SK-MEL-5 (cell line): Measurements from ENCODE around the gene NRG2. TPM values are rescaled to one million over a fixed set of nuclear protein-coding genes. Genes with fewer than 3 reads are reported as not detected.
A peak's percentile ranks its signal among the peaks of the same experiment; 100 is the strongest.

Source experiments
- DNase-seq: peaks from one replicate; pipeline ENCODE4 v3.0.0-alpha.2; 2016; ENCODE audit warnings: low read depth, low spot score
- in situ Hi-C: cut with HindIII; loops from 2 replicates; pipeline ENCODE4 v1.10.0; 2016; ENCODE audit warnings: low sequenced_read_pairs, high pct_unique_total_duplicates, low pct_unique_long_range_greater_than_20kb
- total RNA-seq: library from RNA; depleted of rRNA; stranded (reverse); fragments of >200 nt; shearing (Covaris generic); gene quantifications from 2 replicates; pipeline ENCODE4 v1.2.3, GENCODE V29; 2014

Gene NRG2
- total RNA-seq, 1 experiment from 2014 or later = 7.8 TPM

DNA sequence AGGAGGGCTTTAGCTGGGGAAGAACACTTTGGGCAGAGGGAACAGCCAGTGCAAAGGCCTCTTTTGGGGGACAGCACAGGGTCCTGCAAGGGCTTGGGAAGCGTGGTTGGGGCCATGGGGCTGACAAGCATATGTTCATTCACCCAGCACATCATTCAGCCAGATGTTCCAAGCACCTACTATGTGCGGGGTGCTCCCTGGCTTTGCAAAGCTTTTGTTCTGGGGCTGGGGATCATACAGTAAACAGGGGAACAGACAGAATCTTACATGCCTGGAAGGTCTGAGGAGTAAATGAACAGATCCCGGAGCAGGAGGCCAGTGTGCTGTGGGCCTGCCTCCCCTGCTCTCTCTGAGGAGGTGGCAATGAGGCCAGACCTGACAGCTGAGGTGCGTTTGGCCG, 230.8 kb downstream of the NRG2 start:
- in situ Hi-C loops = no loop called here
- DNase-seq = no peak

DNA sequence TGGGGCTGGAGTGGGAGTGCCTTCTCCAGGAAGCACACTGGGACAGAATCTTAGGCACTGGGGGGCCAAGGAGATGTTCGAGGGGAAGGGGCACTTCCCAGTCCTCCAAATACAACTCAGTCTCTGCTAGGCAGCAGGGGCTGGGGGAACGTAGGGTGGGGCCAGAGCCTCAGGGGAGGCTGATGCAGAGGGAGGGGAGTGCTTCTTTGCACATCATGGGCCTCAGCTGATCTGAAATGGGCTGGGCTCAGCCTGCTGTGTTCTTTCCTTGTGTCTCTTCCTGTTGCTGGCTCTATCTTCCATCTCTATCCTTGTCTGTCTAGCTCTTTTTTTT, 231.9 kb downstream of the NRG2 start:
- DNase-seq = no peak
- in situ Hi-C loops = no loop called here

DNA sequence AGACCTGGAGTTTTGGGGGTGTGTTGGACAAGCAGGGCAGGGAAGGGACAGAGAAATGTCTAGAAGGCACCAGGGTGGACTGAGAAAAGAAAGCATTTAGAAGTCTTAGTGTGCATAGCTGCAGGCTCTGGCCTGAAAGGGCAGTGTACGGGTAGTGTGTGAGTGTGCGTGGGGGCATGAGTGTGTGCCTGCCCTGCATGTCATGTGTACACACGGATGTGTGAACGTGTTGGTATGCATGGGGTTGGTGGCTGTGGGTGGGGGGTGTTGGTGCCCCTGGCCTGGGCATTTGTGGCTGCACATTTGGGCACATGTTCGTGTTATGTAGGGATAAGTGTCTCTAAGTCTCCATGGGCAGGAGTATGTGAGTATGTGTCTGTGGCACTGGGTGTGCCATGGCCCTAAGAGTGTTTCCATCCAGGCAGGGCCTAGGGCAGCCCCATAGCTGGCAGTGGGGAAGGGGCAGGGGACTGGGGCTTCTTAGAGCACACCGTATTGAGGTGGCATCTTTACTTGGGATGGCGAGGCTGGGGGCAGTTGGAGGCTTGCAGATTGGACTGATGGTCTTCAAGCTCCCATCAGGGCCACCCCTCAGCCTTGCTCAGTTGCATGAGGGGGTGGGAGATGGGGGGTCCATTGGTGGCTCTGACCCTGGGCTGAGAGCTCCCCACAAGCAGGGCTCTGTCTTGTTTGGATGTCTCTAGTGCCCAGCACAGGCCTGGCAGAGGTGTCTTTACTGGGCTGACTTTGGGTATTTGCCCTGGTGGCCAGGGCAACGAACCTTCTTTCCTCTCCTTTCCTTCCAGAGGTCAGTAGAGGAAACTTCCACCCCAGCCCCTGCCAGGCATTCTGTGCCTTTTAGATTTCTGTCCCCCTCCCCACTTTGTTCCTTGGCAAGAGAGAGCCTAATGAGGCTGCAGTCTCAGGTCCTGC, 232.5 kb downstream of the NRG2 start:
- in situ Hi-C loops = no loop called here
- no peak for DNase-seq

DNA sequence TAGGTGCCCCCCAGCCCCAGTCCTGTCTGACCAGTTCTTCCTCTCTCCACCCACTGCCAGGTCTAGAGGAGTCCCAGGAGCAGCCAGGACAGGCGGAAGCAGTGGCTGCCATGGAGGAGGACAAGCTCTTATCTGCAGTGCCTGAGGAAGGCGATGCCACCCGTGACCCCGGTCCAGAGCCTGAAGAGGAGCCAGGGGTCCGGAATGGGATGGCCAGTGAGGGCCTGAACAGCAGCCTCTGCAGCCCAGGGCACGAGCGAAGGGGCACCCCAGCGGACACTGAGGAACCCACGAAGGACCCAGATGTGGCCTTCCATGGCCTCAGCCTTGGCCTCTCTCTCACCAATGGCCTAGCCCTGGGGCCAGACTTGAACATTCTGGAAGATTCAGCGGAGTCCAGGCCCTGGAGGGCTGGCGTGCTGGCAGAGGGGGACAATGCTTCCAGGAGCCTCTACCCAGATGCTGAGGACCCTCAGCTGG, 233.7 kb downstream of the NRG2 start:
- in situ Hi-C loops = no loop called here
- no peak for DNase-seq

DNA sequence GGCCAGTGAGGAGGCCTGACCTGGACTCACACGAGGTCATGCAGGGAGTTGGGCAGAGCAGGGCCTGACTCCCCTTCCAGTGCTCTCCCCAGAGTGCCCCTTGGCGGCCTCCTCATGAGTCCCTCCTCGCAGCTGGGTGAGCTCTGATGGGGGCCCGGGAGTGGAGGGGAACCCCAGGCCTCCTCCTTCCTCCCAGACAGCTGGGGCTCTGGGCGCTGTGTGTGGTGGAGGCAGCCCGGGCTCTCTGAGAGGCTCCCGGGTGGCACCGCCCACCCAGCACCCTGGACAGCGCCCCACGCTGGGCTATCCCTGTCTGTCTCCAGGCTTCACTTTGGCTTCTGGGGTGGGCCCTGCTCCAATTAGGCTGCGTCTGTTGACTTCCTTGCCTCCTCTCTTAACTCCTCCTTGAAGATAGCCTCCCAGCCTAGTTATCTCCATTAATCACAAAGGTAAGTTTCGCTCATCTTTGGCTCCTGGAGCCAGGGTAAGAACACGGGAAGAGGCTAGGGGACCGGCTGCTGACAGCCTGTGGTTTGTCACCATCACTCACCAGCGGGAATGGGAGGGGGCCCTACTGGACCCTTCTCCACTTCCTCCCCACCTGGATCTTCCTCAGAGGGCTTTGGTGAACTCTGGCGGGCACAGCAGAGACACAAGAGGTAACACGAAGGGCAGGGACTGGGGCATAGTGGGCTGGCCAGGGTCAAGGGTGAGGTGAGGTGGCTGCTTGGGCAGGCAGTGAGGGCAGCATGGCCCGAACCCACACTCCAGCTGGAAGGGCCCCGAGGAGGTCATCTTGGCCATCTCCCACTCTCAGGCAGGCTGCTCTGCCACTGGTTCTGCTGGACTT, 234.4 kb downstream of the NRG2 start:
- DNase-seq = peak; percentile 8
- in situ Hi-C loops = no loop called here

DNA sequence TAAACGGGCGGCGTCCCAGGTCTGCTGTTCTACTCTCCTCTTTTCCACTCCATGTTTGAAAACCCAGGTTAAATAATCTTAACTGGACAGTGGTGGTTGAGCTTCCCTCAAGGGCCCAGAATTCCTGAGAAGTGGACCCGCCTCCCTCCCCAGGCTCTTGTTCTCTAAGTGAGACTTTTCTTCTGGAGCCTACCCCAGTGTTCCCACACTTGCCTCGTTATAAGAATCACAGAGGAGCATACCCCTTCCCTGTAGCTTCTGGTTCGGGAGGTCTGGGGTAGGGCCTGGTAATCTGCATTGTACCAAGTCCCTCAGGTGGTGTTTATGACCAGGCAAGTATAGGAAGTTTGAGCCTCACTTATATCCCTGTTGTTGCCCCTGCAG, 235.5 kb downstream of the NRG2 start:
- DNase-seq = no peak
- in situ Hi-C loops = no loop called here

DNA sequence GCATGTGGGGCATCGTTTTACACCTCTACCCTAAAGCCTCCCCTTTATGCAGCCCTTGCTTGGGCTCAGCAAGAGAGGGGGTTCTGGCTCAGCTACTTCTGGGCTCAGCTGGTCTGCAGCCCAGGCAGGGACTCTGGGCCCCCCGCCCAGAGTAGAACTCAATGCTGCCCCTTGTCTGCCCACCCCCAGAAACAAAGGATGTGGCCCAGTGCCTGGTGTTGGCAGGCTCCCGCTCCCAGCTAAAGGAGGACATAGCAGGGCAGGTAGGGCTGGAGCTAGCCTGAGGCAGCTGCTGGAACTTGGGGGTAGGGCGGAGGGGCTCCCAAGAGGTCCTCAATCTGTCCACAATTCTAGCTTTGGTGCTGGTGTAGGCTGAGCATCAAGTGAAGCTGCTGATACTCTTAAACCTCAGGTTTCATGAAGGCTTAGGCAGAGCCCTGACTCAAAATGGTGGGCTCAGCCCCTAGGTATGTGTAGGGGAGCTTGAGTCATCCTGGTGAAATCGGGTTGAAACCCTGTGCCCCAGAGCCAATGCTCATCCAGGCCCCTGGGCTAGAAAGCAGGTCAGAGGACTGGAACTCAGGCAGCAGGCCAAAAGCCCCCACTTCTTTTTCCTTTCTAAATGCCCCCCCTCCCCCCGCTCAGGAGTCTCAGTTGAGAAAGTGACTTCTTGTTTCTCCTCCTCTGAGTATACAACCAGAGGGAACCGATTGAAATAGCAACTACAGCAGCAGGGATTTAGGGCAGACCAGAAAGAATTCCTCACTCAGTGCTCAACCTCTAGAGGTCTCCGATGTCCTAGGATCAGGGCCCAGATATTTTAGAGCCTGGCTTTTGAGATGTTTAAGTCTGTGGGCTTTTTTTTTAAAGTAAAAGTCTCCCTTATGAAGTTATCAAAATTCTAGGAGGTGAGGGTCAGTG, 236.1 kb downstream of the NRG2 start:
- in situ Hi-C loops = no loop called here
- peak; percentile 31 for DNase-seq

DNA sequence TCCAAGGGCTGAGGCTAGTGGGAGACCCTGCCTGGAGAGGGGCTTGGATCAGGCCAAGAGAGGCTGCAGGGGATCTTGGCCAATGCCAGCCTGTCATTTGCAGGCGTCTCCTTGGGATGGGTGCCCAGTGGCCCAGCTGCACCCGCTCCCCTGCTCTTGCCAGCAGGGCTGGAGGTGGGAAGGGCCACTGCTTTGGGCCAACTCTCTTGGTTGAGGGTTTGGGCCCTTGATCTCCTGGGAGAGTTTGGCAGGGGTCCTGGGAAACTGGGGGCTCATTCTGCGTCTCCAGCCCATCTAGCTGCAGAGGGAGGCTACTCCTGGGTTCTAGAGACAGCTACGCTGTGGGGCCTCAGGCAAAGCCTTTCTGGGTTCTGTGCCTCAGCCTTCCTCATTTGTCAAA, 237.0 kb downstream of the NRG2 start:
- in situ Hi-C loops = no loop called here
- no peak for DNase-seq

DNA sequence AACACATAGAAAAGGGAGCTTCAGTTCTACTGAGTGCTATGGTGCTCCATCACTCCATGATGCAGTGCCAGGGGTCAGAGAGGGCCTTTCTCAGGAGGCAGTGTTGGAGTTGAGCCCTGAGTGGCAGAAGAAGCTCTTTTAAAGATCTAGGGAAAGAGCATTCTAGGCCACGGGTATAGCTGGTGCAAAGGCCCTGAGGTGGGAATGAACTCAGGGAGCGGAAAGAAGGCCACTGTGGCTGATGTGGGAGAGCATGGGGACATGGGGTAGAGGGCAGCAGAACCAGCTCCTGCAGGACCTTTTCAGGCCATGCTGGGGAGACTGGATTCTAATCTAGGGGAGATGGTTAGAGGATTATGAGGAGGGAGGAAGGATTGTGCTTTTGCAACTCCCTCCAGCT, 237.6 kb downstream of the NRG2 start:
- DNase-seq = no peak
- in situ Hi-C loops = no loop called here

DNA sequence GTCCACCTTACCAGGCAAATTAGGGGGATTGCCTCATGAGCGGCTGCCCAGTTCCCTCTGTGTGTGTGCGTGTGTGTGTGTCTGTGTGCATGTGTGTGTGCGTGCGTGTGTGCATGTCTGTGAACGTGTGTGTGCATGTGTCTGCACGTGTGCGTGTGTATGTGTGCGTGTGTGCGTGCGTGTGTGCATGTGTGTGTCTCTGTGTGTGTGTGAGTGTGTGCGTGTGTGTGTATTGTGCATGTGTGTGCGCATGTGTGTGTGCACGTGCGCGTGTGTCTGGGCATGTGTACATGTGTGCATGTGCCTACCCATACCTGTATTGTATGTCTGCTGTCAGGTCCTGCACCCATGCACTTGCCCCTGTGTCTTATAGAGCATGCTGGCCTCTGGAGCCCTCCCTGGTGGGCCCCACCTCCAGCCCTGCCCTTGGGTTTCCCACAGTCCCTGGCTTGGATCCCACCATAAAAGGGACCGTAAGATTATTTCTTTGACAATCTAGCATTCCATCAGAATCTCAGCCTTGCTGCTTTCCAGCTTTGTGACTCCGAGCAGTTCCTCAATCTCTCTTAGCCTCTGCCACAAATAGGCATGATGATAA, 238.2 kb downstream of the NRG2 start:
- in situ Hi-C loops = no loop called here
- DNase-seq = no peak

DNA sequence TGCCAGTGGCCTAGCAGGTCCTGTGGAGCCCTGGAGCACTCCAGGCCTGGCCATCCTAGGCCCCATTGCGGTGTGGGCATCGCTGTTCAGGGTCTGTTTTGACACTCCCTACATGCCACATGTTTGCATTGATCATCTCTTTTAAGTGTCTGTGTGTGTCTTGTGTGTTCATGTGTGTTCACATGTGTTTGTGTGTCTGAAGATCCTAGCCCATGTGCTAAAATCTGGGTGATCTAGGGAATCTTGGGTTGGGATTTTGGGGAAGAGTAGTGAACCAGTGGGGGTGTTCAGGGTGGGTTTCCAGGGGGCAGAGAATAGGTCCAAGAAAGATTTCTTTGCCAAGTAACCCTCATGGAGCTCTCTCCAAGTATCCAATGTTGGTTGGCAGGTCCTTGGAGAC, 239.1 kb downstream of the NRG2 start:
- no peak for DNase-seq
- in situ Hi-C loops = no loop called here

DNA sequence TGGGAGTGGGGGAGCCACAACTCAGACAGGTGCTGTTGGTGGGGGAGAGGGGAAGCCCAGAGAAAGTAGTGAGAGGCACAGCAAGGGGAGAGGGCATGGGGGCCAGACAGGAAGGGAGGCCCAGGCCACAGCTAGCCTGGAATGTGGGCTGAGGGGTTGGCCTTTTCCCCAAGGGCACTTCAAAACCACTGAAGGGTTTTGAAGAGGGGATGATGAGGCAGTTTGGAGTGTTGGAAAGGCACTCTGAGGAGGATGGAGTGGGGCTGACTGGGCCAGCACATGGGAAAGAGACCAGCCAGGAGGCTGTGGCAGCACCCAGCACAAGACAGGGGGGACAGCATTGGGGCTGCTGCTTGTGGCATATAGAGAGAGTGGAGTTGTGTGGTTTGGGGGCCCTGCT, 243.7 kb downstream of the NRG2 start:
- DNase-seq = no peak
- in situ Hi-C loops = no loop called here

DNA sequence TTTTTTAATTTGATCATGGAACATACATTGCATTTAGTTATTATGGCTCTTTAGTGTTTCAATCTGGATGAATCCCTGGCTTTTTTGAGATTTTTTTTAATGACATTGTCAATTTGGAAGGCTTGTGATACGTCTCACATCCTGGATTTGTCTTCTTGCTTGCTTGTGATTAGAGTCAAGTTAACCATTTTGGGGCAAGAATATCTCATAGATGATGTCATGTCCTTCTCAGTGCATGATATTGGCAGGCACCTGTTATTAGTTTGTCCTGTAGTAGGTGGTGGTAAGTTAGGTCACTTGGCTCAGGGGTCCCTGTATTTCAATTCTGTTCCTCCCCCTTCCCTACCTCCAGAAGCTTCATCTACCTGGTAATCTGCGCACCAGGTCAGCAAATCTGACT, 244.2 kb downstream of the NRG2 start:
- DNase-seq = no peak
- in situ Hi-C loops = no loop called here

DNA sequence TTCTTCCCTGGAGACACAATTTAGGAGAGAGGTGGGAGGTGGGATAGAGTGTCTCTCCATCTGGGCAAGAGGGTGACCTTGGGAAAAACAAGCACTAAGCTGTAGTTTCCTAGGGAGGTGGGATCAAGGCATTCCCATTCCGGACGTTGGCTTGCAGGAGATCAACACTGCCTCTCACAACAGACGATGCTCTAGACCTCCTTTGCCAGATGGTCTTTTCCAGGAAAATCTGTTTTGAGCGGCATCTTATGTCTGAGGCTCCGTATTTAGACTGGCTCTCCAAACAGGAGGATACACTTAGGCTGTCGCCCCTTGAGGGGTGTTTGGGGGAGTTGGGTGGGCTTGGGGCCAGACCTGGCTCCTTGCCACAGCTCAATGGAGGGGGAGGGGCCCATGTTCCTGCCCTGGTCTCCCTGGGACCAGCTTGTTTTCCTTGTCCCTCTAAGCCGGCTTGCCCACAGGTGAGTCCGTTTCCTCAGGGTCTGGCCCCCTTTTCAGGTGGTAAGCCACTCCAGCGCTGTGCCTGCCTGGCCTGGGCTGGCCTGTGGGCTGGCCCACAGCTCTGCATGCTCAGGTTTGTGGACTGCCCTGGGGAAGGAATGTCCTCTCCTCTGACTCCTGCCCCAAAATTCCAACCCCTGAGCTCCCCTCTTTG, 245.1 kb downstream of the NRG2 start:
- in situ Hi-C loops = no loop called here

DNA sequence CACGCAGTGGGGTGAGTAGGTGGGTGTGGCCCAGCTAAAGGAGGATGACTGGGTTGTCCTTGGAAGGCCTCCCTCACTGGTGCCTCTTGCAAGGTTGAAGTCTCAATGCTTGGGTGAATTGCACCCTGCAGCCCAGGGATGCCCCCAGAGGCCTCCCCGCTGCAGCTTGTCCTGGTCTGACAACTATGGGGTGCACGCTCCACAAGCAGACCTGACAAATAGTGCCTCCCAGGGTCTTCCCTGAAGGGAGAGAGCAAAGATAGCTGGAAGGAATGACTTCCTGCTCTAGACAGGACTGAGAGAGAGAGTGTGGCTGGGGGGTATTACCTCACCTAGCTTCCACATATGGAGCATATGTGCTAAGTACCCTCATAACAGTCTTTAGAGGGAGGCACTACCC, 245.8 kb downstream of the NRG2 start:
- no peak for DNase-seq
- in situ Hi-C loops = no loop called here

More for the DNA sequence above, 245.1 kb downstream of the NRG2 start:
- DNase-seq = no peak
